Nephron (organoid): ENCODE results near the gene PEAK1.

ENCODE experiments used
- H3K27ac Mint-ChIP-seq, 3 experiments: 2 replicates each; pipeline ENCODE4 v1.8.0; 2020; ENCODE audit warnings: mixed read lengths in 3 of 3, mild to moderate bottlenecking in 2 of 3, moderate library complexity in 1 of 3
- H3K27me3 Mint-ChIP-seq: 2 replicates; pipeline ENCODE4 v1.8.0; 2021; ENCODE audit warnings: low read depth, mild to moderate bottlenecking, moderate library complexity, mixed read lengths
- H3K36me3 Mint-ChIP-seq: 2 replicates; pipeline ENCODE4 v1.8.0; 2020; ENCODE audit warnings: low read depth, mixed read lengths
- H3K4me1 Mint-ChIP-seq: 2 replicates; pipeline ENCODE4 v1.8.0; 2020; ENCODE audit warnings: mixed read lengths
- H3K4me3 Mint-ChIP-seq, 3 experiments: 2 replicates each; pipeline ENCODE4 v1.8.0; 2020; ENCODE audit warnings: mild to moderate bottlenecking in 3 of 3, mixed read lengths in 3 of 3, moderate library complexity in 2 of 3
- H3K9me3 Mint-ChIP-seq: 2 replicates; pipeline ENCODE4 v1.8.0; 2020; ENCODE audit warnings: mixed read lengths
- TF ChIP-seq, protein P1 (sequence below), 3 experiments: fragments of 200-600 bp; sonication (generic); IDR thresholded peaks; one replicate each; pipeline ENCODE4 v1.5.0; 2021; ENCODE audit warnings: antibody characterized with exemption in 3 of 3; ENCODE audit not compliant: unreplicated experiment in 3 of 3

Gene PEAK1

DNA sequence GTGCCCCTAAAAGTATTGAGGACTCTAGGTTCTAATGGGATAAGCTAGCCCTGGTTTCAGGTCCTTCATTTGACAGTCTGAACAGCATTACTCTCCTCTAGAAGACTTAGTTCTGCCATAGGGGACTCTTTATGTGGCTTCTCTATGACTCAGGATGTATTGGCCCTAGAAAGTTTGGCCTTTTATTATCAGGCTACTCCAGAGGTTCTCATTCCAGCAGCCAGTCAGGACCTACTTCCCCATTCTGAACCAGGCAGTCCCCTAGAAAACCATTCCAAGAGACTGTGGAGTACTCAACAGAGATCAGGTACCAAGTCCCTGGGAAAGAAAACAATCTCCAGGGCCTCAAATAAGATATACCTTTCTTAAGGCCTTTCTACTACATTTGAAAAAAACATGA is 191.1 kb downstream of the PEAK1 start:
- Mint-ChIP-seq H3K9me3 (no peaks in the 10 kb centered on the region), H3K4me1 (peaks cover 33% of the 10 kb centered on the region), H3K27ac (no peak overlapping the region), H3K36me3 (peaks cover 4% of the 10 kb centered on the region), H3K4me3 (no peak overlapping the region), H3K27me3 (no peaks in the 10 kb centered on the region)
- TF ChIP-seq, protein P1, sequence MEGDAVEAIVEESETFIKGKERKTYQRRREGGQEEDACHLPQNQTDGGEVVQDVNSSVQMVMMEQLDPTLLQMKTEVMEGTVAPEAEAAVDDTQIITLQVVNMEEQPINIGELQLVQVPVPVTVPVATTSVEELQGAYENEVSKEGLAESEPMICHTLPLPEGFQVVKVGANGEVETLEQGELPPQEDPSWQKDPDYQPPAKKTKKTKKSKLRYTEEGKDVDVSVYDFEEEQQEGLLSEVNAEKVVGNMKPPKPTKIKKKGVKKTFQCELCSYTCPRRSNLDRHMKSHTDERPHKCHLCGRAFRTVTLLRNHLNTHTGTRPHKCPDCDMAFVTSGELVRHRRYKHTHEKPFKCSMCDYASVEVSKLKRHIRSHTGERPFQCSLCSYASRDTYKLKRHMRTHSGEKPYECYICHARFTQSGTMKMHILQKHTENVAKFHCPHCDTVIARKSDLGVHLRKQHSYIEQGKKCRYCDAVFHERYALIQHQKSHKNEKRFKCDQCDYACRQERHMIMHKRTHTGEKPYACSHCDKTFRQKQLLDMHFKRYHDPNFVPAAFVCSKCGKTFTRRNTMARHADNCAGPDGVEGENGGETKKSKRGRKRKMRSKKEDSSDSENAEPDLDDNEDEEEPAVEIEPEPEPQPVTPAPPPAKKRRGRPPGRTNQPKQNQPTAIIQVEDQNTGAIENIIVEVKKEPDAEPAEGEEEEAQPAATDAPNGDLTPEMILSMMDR (IDR thresholded peaks at IDR 0.05; ENCODE audit: unreplicated experiment in 3 of 3): no peak

DNA sequence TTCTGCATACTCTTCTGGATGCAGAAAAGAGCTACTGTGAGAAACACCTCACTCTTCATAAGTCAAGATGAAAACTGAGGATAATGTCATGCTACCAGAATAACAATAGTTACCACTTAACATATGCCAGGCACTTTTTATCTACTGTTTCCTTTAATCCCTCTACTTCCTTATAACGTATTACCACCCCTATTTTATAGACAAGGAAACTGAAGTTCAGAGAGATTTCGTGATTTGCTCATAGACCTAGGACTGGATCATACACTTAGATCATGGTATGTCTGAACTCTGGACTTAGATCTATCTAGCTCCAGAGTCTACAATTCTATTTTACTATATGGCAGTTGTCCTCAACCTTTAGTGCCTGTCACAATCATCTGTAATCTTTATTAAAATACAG is 193.3 kb downstream of the PEAK1 start:
- H3K27me3 Mint-ChIP-seq: no peaks in the 10 kb centered on the region
- no peaks in the 10 kb centered on the region for H3K36me3 Mint-ChIP-seq
- TF ChIP-seq, protein P1 (IDR thresholded peaks at IDR 0.05; ENCODE audit: unreplicated experiment in 3 of 3): no peak
- peaks cover 35% of the 10 kb centered on the region for H3K4me1 Mint-ChIP-seq
- no peaks in the 10 kb centered on the region for H3K9me3 Mint-ChIP-seq
- peak overlapping the region; percentile 34 to 75 (median 66) for H3K27ac Mint-ChIP-seq
- H3K4me3 Mint-ChIP-seq: no peak overlapping the region

DNA sequence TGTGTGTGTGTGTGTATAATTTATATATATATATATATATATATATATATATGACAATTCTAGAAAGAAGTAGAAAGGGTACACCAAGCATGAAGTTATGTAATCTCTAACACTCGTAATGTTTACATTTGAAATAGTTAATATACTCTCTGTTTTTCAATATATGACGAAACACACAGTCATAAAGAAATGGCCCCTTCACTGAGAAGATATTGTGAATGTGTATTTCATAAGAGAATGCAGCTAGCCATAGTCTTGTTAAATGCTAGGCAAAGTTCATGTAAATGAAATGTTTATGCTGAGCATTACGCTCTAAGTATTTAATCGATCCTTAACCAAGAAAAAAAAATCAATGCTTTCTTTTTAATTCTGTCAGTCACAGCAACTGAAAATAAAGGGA is 194.3 kb downstream of the PEAK1 start:
- TF ChIP-seq, protein P1 (IDR thresholded peaks at IDR 0.05; ENCODE audit: unreplicated experiment in 3 of 3): no peak
- Mint-ChIP-seq H3K36me3 (no peaks in the 10 kb centered on the region), H3K9me3 (no peaks in the 10 kb centered on the region), H3K4me3 (no peak overlapping the region), H3K4me1 (peaks cover 35% of the 10 kb centered on the region), H3K27me3 (no peaks in the 10 kb centered on the region), H3K27ac (peak overlapping the region; percentile 32 to 75 (median 72))

DNA sequence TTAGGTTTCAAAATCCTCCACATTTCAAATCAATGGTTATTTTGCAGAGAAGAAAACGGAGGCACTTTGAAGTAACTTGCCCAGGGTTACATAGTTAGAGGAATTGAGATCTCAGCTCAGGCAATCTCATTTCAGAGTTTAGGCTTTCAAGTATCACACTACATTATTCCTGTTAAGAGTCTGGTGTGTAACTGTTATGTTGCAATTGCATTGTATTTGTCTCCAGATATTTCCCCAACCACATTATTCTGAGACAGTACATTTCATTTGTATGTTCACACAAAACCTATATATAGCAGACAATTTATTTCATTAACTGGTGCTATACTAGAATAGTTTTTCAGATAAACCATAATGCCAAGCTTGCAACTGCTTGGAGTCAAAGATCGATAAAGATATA is 194.8 kb downstream of the PEAK1 start:
- H3K9me3 Mint-ChIP-seq: no peaks in the 10 kb centered on the region
- no peak overlapping the region for H3K4me3 Mint-ChIP-seq
- TF ChIP-seq, protein P1 (IDR thresholded peaks at IDR 0.05; ENCODE audit: unreplicated experiment in 3 of 3): no peak
- peak overlapping the region; percentile 12 to 72 (median 32) for H3K27ac Mint-ChIP-seq
- H3K36me3 Mint-ChIP-seq: no peaks in the 10 kb centered on the region
- peaks cover 35% of the 10 kb centered on the region for H3K4me1 Mint-ChIP-seq
- H3K27me3 Mint-ChIP-seq: no peaks in the 10 kb centered on the region

DNA sequence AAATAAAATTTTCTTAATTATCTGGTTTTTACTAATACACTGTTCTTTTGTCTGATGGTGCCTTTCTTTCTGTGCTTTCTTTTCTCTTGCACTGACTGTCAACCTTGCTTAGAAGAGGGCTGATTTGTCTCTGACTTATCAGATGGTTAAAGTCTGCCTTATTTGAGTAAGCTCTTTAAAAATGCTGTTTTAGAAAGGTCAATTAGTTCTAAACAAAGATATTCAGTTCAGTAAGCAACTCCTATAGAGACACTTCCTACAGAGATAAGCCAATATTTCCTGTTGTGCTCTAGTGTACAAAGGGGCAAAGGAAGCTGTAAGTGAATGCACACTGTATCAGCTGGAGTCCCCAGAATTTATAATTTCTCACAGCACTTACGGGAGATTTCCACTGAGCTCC is 195.6 kb downstream of the PEAK1 start:
- TF ChIP-seq, protein P1 (IDR thresholded peaks at IDR 0.05; ENCODE audit: unreplicated experiment in 3 of 3): no peak
- Mint-ChIP-seq H3K4me1 (peaks cover 35% of the 10 kb centered on the region), H3K9me3 (no peaks in the 10 kb centered on the region)

DNA sequence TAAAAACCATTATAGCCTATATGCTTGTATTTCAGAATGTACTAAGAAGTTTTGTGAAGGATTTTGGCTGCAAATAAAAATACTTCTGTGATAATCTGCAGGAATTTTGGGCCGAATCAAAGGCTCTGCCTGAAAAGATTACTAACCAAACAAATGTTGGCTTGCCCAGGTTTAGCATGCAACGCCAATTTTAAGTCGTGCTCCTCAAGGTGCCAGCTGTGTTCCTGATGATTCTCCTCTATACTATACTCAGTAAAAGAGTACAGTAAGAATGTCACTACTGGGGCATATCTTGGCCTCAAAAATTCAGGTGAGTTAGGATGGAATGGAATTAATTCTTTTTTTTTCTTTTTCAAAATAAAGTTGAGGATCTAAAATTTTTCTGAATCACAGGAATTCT is 198.2 kb downstream of the PEAK1 start:
- no peak overlapping the region for H3K4me3 Mint-ChIP-seq
- no peaks in the 10 kb centered on the region for H3K9me3 Mint-ChIP-seq
- TF ChIP-seq, protein P1 (IDR thresholded peaks at IDR 0.05; ENCODE audit: unreplicated experiment in 3 of 3): no peak
- H3K27ac Mint-ChIP-seq: no peak overlapping the region
- peaks cover 3% of the 10 kb centered on the region for H3K36me3 Mint-ChIP-seq
- no peaks in the 10 kb centered on the region for H3K27me3 Mint-ChIP-seq
- peaks cover 33% of the 10 kb centered on the region for H3K4me1 Mint-ChIP-seq

More for the DNA sequence above, 195.6 kb downstream of the PEAK1 start:
- H3K4me3 Mint-ChIP-seq: no peak overlapping the region
- peak overlapping the region; percentile 12 to 72 (median 56) for H3K27ac Mint-ChIP-seq
- H3K36me3 Mint-ChIP-seq: no peaks in the 10 kb centered on the region
- no peaks in the 10 kb centered on the region for H3K27me3 Mint-ChIP-seq
